NCI-H1436 (cell line): ENCODE measurements around the gene TLCD1.
A peak's percentile ranks its signal among the peaks of the same experiment; 100 is the strongest.
"Not testable (repeated sequence)": the region's sequence is repeated elsewhere in the genome, so short reads cannot be mapped to it uniquely, and the experiment has no call there.

Source experiments
- DNase-seq: peaks from one replicate; lab custom pipeline; 2025; lab: John Stamatoyannopoulos, UW

TLCD1 gene

DNA sequence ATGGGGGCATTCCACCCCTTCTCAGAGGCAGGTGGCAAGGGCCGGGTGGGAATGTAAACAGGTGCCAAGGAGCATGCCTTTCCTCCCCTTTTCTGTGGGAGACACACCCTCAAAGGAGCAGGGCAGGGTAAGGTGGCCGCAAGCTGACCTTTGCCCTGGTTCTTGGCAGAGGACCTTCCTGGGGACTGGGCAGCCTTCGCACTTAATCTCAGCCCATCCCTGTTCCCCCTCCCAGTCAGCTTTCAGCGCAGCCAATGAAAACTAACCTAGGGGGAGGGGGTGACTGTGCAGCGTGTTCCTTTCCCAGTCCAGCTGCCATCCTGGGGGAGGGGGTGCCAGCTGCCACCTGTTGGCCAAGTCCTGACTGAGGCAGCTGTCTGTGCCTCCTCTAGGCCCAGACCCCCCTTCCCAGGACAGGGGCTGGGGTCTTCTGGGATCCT, 20.6 kb upstream of the TLCD1 start:
- peak; percentile 11 for DNase-seq

DNA sequence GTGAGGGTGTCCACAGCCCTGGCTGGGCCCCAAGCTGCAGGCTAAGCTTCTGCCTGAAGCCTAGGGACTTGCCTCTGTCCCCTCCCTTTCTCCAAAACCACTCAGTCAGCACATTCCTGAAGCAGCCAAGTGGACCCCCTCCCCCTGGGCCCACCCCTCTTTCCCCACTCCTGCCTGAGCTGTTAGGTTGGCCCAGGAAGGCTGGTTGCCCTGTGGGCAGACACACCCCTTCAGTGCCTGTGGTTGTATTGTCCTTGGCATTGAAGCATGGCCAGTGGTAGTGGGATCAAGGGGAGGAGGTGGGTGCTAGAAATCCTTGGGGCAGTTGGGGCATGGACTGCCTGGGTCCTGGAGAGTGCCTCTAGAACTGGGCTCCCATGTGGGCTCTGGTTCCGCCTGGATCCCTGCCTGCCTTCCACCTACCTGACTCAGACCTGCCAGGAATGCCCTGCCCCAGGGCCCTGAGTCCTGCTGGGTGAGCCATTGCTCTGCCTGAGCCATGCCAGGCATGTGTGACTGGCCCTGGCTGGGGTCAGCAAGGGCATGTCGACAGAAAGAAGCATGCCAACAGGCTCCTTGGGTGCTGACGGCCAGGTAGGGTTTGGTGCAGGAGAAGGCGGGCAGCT, 19.9 kb upstream of the TLCD1 start:
- no peak for DNase-seq

DNA sequence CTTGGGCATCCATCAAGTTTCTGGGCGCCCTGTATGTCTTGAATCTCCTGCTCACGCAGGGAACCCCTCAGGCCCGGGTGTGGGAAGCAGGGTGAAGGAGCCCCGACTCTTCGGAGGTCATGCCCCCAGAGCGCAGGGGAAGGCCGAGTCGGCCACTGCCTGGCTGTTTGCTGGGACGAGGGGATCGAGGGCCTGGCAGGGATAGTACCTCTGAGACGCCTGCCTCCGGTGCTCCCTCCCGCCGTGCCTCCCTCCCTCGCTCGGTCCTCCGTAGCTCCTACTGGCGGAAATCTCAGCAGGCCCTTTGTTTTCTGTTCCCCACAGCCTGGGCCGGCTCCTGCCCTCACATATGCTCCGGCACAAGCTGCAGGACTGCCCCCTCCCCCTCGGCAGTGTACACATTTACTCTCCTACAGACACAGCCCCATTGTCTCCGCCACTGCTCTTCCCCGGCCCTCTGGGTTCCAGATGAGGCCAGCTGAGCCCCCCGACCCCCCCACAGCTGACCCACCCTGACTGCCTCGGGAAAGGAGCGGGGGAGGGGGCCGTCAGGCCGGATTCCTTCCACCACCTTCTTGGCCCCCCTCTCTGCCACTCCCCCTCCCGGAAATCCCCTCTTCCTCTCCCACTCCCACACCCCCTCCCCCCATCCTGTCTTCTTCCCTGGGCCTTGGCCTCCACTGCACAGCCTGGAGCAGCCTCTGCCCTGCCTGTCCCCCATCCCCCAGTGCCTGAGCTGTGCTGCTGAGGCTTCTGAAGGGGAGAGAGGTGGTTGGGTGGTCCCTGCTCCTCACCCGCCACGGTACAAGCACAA, 19.1 kb upstream of the TLCD1 start:
- DNase-seq = peak; percentile 39

DNA sequence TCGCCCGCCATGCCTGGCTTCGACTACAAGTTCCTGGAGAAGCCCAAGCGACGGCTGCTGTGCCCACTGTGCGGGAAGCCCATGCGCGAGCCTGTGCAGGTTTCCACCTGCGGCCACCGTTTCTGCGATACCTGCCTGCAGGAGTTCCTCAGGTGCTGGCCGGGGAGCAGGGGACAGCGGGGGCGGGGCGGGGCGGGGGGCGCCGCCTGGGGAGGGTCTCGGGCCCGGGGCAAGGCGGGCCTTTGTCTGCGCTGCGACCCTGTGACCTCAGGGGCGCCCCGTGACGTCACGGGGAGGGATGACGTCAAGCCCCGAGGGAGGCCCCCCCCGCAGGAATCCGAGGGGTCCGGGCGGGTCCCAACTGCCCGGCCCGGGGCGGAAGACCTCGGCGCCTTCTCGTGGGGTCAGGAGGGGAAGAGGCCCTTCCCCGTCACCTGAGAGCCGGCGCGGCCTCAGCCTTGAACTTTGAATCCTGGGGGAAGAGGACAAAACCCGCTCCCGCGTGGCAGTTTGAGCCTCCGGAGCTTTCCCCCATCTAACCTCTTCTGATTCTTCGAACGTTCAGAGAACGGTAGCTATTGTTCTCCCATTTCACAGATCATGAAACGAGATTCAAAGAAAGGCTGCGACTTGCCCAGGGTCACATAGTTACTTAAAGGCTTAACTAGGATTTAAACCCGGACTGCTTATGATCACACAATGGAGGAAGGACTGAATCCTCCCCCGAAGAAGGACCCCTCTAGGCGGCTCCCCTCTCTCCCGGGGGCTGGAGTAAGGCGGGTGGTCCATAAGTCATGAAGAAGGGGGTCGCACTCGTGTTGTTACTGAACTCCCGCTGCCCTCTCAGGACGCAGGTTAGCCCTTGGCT, 18.3 kb upstream of the TLCD1 start:
- peak; percentile 59 for DNase-seq

- peak; percentile 92 for DNase-seq
These were observed 17.4 kb upstream of the TLCD1 start, which contains the start of gene TRAF4 for GRCh38 chr17:28743243-28744103. TSS of gene TRAF4 (plus strand) at chr17:28744011. CDS start at chr17:28744113, 102 bp downstream.

DNA sequence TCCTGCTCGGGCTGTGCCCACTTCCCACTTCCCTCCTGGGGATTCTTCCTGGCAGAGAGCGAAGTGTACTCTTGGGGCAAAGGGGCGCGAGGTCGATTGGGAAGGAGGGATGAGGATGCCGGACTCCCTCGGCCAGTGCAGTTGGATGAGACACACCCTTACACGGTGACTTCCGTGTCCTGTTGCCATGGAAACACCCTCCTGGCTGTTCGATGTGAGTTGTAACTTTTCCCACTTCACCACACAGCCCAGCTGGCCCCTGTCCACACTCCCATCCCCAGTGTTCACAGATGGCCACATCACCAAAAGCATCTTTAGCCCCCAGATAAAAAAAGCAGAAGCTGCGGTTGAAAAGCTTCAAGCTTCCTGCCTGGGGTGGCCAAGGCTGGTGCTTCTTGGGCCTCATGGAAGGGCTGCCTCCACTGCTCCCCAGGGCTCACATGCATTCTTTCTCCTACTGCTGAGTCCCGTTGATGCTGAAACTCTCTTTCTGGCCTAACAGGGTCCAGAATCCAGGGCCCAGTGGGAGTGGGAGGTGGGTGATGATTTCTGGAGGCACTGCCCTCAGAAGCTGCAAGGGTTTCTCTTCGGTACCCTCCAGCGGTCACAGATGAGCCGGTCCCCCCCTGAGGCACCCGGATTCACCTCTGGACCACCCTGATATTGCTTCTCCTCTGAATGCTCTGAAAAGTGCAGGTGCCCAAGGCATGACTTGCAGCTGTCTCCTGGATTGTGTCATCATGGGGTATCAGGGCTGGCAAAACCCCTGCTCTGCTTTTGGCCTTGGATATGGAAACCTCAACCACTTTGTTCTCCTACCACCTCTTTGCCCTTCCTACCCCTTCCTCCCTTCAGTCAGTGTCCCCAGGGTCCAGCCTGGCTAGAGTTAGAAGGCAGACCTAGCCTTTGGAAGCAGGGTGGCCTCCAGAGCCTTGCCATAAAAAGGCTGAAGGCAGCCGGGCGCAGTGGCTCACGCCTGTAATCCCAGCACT, 15.6 kb upstream of the TLCD1 start:
- DNase-seq = no peak

DNA sequence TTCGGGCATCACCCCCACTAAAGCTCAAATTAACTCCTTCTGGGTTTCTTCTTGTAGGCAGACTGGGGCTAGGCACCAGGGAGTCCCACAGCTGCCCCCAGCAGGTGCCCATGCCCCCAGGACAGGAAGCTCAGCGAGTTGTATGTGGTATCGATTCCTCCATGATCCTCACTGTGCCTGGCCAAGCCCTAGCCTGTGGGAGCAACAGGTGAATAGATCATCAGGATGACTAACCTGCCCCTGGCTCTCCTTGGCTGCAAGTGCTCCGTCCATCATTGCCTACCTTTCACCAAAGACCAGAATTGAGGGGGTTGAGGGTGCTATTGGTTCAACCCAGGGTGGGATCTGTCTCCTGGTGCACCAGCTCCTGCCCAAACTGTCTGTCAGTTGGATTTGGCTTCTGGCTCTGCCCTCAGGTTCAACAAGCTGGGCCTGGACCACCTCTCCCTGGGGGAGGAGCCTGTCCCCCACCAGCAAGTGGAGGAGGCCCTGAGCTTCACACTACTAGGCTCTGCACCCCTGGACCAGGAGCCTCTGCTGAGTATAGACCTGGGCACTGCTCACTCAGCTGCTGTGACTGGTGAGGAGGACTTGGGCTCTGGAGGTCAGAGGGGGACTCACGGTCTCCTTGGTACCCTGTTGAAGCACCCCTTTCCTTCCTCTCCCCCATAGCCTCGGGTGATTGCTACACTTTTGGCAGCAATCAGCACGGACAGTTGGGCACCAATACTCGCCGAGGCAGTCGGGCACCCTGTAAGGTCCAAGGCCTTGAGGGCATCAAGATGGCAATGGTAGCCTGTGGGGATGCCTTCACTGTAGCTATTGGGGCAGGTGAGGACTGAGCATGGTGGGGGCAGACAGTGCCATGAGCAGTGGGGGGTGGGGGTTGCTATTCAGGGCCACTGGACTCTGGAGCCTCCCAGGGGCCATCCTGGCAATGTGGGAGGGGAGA, 14.6 kb upstream of the TLCD1 start:
- DNase-seq = no peak

DNA sequence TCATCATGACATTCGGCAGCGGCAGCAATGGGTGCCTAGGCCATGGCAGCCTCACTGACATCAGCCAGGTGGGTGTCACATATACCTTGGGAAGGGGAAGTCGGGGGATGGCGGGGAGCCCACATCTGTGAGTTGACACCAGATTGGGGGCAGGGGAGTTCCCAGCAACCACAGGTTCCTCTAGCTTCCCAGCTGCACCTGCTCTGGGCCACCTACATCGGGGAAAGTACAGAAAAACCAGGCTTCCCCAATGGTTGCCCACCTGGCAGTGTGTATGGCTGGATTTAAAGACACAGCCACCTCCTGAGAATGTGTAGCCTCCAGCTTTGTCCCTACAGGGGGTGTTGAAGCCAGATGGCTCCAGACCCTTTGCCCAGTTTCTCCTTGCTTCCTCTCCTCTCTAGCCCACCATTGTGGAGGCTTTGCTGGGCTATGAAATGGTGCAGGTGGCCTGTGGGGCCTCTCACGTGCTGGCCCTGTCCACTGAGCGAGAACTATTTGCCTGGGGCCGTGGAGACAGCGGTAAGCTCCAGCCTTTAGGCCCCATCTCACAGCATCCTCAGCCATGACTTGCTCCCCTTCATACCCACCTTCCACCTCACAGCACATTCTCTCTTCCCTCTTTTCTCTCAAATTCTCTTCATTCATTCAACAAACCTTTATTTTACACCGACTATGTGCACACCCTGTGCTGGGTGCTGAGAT, 12.8 kb upstream of the TLCD1 start:
- no peak for DNase-seq

DNA sequence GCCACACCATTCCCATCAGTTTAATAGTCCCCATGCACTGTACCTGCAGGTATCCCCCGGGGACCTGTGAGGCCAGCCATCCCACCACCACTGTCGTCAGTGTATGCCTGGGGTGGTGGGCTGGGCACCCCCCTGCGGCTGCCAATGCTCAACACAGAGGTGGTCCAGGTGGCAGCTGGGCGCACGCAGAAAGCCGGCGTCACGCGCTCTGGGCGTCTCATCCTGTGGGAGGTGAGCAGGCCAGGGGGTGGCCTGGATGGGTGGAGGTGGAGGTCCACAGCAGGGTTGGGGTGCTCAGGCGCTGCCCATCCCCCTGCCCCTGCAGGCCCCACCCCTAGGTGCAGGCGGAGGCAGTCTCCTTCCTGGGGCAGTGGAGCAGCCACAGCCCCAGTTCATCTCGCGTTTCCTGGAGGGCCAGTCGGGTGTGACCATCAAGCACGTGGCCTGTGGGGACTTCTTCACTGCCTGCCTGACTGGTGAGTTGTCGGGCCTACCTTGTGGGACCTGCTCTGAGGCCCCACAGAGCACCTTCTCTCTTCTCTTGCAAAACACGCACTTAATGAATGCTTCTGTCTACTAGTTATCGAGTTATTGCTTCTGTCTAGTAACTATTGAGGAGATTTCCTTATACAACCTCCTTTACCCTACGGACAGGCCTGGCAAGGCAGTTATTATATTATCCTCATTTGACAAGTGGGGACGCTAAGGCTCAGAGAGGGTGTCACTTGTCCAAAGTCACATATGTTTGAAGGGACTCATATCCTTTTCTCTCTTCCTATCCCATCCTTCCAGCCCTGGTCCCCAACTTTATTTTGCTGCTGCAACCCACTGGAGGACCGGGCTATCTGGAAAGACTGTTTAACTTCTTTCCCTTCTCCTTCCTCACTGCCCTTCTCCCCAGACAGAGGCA, 12.0 kb upstream of the TLCD1 start:
- no peak for DNase-seq

DNA sequence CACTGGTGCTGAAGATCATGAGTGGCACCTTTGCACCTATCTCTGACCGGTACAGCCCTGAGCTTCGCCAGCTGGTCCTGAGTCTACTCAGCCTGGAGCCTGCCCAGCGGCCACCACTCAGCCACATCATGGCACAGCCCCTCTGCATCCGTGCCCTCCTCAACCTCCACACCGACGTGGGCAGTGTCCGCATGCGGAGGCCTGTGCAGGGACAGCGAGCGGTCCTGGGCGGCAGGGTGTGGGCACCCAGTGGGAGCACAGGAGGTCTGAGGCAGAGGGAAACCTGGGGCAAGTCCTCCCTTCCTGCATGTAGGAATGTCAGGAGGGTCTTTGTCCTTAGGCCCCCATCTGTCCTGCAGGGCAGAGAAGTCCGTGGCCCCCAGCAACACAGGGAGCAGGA, 11.3 kb upstream of the TLCD1 start:
- no peak for DNase-seq

DNA sequence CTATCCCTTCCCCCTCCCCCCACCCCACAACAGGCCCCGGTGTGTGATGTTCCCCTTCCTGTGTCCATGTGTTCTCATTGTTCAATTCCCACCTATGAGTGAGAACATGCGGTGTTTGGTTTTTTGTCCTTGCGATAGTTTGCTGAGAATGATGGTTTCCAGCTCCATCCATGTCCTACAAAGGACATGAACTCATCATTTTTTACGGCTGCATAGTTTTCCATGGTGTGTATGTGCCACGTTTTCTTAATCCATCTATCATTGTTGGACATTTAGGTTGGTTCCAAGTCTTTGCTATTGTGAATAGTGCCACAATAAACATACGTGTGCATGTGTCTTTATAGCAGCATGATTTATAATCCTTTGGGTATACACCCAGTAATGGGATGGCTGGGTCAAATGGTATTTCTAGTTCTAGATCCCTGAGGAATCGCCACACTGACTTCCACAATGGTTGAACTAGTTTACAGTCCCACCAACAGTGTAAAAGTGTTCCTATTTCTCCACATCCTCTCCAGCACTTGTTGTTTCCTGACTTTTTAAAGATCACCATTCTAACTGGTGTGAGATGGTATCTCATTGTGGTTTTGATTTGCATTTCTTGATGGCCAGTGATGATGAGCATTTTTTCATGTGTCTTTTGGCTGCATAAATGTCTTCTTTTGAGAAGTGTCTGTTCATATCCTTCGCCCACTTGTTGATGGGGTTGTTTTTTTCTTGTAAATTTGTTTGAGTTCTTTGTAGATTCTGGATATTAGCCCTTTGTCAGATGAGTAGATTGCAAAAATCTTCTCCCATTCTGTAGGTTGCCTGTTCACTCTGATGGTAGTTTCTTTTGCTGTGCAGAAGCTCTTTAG, 10.1 kb upstream of the TLCD1 start:
- not testable (repeated sequence) for DNase-seq

- DNase-seq = no peak
These were observed 9.2 kb upstream of the TLCD1 start for GRCh38 chr17:28735242-28735722.

- no peak for DNase-seq
These were observed 8.7 kb upstream of the TLCD1 start for GRCh38 chr17:28734712-28735241.

GRCh38 chr17:28733346-28733745, 7.3 kb upstream of the TLCD1 start:
- no peak for DNase-seq

GRCh38 chr17:28729950-28730330, 3.9 kb upstream of the TLCD1 start:
- DNase-seq = no peak
